HK-2 (cell line): ENCODE results near the gene FBRSL1.
A peak's percentile ranks its signal among the peaks of the same experiment; 100 is the strongest.
"Not testable (repeated sequence)": the region's sequence is repeated elsewhere in the genome, so short reads cannot be mapped to it uniquely, and the experiment has no call there.

Experiments
- DNase-seq: peaks from one replicate; pipeline ENCODE4 v3.0.0-alpha.2; 2018; ENCODE audit not compliant: unreplicated experiment

Gene FBRSL1

GRCh38 chr12:132489602-132490266 lies at the start of gene FBRSL1:
TSS of gene FBRSL1 (plus strand) at chr12:132490151.
- peak; percentile 93 for DNase-seq

- DNase-seq: not testable (repeated sequence)
Measured at GRCh38 chr12:132440420-132440819, 49.5 kb upstream of the FBRSL1 start.

GRCh38 chr12:132441871-132442863 lies 47.8 kb upstream of the FBRSL1 start:
- no peak for DNase-seq

GRCh38 chr12:132443091-132443490 lies 46.9 kb upstream of the FBRSL1 start:
- no peak for DNase-seq

- DNase-seq: no peak
Measured at GRCh38 chr12:132444283-132444682, 45.7 kb upstream of the FBRSL1 start.

GRCh38 chr12:132444957-132445883 lies 44.7 kb upstream of the FBRSL1 start:
- DNase-seq: no peak

GRCh38 chr12:132445884-132446632 lies 43.9 kb upstream of the FBRSL1 start:
- no peak for DNase-seq

- DNase-seq: no peak
Measured at GRCh38 chr12:132446633-132447326, 43.2 kb upstream of the FBRSL1 start.

GRCh38 chr12:132447327-132447720 lies 42.6 kb upstream of the FBRSL1 start:
- no peak for DNase-seq

GRCh38 chr12:132447731-132448462 lies 42.1 kb upstream of the FBRSL1 start:
- no peak for DNase-seq

GRCh38 chr12:132448463-132448820 lies 41.5 kb upstream of the FBRSL1 start:
- no peak for DNase-seq

- no peak for DNase-seq
Measured at GRCh38 chr12:132449565-132450417, 40.2 kb upstream of the FBRSL1 start.

GRCh38 chr12:132450418-132451171 lies 39.4 kb upstream of the FBRSL1 start:
- no peak for DNase-seq

- no peak for DNase-seq
Measured at GRCh38 chr12:132451172-132451835, 38.6 kb upstream of the FBRSL1 start.

GRCh38 chr12:132451836-132452195 lies 38.1 kb upstream of the FBRSL1 start:
- DNase-seq: no peak

- DNase-seq: no peak
Measured at GRCh38 chr12:132452596-132453350, 37.2 kb upstream of the FBRSL1 start.
